ENCODE measurements around the gene ALDH1L2.
A peak's percentile ranks its signal among the peaks of the same experiment; 100 is the strongest.
"Not testable (repeated sequence)": the region's sequence is repeated elsewhere in the genome, so short reads cannot be mapped to it uniquely, and the experiment has no call there.

The ALDH1L2 gene

GRCh38 chr12:104990950-104991349, 93.3 kb downstream of the ALDH1L2 start:
- H2AFZ ChIP-seq (ENCODE audit: low read depth, low read length): no peak overlapping the region
- no peak overlapping the region for H3K4me3 ChIP-seq (ENCODE audit: low read length)
- TF ChIP-seq, protein P1, sequence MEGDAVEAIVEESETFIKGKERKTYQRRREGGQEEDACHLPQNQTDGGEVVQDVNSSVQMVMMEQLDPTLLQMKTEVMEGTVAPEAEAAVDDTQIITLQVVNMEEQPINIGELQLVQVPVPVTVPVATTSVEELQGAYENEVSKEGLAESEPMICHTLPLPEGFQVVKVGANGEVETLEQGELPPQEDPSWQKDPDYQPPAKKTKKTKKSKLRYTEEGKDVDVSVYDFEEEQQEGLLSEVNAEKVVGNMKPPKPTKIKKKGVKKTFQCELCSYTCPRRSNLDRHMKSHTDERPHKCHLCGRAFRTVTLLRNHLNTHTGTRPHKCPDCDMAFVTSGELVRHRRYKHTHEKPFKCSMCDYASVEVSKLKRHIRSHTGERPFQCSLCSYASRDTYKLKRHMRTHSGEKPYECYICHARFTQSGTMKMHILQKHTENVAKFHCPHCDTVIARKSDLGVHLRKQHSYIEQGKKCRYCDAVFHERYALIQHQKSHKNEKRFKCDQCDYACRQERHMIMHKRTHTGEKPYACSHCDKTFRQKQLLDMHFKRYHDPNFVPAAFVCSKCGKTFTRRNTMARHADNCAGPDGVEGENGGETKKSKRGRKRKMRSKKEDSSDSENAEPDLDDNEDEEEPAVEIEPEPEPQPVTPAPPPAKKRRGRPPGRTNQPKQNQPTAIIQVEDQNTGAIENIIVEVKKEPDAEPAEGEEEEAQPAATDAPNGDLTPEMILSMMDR (IDR thresholded peaks at IDR 0.05; ENCODE audit: low read depth, low read length): no peak
- TF ChIP-seq EZH2phosphoT487 (IDR thresholded peaks at IDR 0.05; ENCODE audit: low read depth): no peak
- no peak overlapping the region for H3K27ac ChIP-seq (ENCODE audit: low read length)
- peaks cover 71% of the 10 kb centered on the region for H3K36me3 ChIP-seq (replicated peaks; ENCODE audit: low read depth, low read length)
- no peak overlapping the region for H3K4me2 ChIP-seq (ENCODE audit: low read length)
- no peak overlapping the region for H3K9ac ChIP-seq (ENCODE audit: low read length)
- H3K4me1 ChIP-seq (ENCODE audit: low read length): peaks cover 31% of the 10 kb centered on the region
- no peaks in the 10 kb centered on the region for H3K27me3 ChIP-seq (ENCODE audit: low read depth, low read length)
- no peaks in the 10 kb centered on the region for H4K20me1 ChIP-seq (ENCODE audit: insufficient read depth, low read length)
- no peaks in the 10 kb centered on the region for H3K9me3 ChIP-seq (ENCODE audit: insufficient read depth, low read length)
- peaks cover 51% of the 10 kb centered on the region for H3K79me2 ChIP-seq (ENCODE audit: low read length)

- H3K4me1 ChIP-seq (ENCODE audit: low read length): peaks cover 28% of the 10 kb centered on the region
- TF ChIP-seq, protein P1 (IDR thresholded peaks at IDR 0.05; ENCODE audit: low read depth, low read length): no peak
- TF ChIP-seq EZH2phosphoT487 (IDR thresholded peaks at IDR 0.05; ENCODE audit: low read depth): no peak
- H2AFZ ChIP-seq (ENCODE audit: low read depth, low read length): peak within 1 kb of the TSS; percentile 57
- no peaks in the 10 kb centered on the region for H3K27me3 ChIP-seq (ENCODE audit: low read depth, low read length)
- 0 out of 2 replicates have a peak within 1 kb of the TSS, but pooled peaks have one; percentile 27 for H3K27ac ChIP-seq (ENCODE audit: low read length)
- H3K9me3 ChIP-seq (ENCODE audit: insufficient read depth, low read length): no peaks in the 10 kb centered on the region
- H3K9ac ChIP-seq (ENCODE audit: low read length): peak within 1 kb of the TSS; percentile 83
- peaks cover 35% of the 10 kb centered on the region for H3K36me3 ChIP-seq (replicated peaks; ENCODE audit: low read depth, low read length)
- H3K4me2 ChIP-seq (ENCODE audit: low read length): peak within 1 kb of the TSS; percentile 96
- H3K79me2 ChIP-seq (ENCODE audit: low read length): peaks cover 51% of the 10 kb centered on the region
- no peaks in the 10 kb centered on the region for H4K20me1 ChIP-seq (ENCODE audit: insufficient read depth, low read length)
- peak within 1 kb of the TSS; percentile 99 for H3K4me3 ChIP-seq (ENCODE audit: low read length)
These were observed 98.0 kb downstream of the ALDH1L2 start, which contains the start of gene NOPCHAP1 for GRCh38 chr12:104986022-104986941. Gene NOPCHAP1, plus strand, starts transcription at chr12:104986316. Its CDS starts 37 bp downstream, at chr12:104986353.

DNA sequence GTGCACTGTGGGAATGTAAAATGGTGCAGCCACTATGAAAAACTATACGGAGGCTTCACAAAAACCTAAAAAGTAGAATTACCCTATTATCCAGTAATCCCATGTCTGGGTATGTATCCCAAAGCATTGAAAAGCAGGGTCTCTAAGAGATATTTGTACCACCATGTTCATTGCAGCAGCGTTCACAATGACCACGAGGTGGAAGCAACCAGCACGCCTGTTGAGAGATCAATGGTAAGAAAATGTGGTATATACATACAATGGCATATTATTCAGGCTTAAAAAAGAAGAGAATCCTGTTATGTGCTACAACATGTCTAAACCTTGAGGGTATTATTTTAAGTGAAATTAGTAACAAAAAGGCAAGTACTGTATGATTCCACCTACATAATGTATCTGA, 99.1 kb downstream of the ALDH1L2 start:
- H3K4me2 ChIP-seq (ENCODE audit: low read length): peak overlapping the region; percentile 96
- H3K79me2 ChIP-seq (ENCODE audit: low read length): peaks cover 40% of the 10 kb centered on the region
- no peak for TF ChIP-seq EZH2phosphoT487 (IDR thresholded peaks at IDR 0.05; ENCODE audit: low read depth)
- TF ChIP-seq, protein P1 (IDR thresholded peaks at IDR 0.05; ENCODE audit: low read depth, low read length): peak; percentile 45
- H3K9me3 ChIP-seq (ENCODE audit: insufficient read depth, low read length): no peaks in the 10 kb centered on the region
- H4K20me1 ChIP-seq (ENCODE audit: insufficient read depth, low read length): no peaks in the 10 kb centered on the region
- H3K4me3 ChIP-seq (ENCODE audit: low read length): peak overlapping the region; percentile 99
- H3K36me3 ChIP-seq (replicated peaks; ENCODE audit: low read depth, low read length): peaks cover 26% of the 10 kb centered on the region
- H3K27ac ChIP-seq (ENCODE audit: low read length): no peak overlapping the region
- H3K27me3 ChIP-seq (ENCODE audit: low read depth, low read length): no peaks in the 10 kb centered on the region
- peak overlapping the region; percentile 57 for H2AFZ ChIP-seq (ENCODE audit: low read depth, low read length)
- H3K9ac ChIP-seq (ENCODE audit: low read length): peak overlapping the region; percentile 83; the same call in 1 of the 2 replicates
- H3K4me1 ChIP-seq (ENCODE audit: low read length): peaks cover 19% of the 10 kb centered on the region

DNA sequence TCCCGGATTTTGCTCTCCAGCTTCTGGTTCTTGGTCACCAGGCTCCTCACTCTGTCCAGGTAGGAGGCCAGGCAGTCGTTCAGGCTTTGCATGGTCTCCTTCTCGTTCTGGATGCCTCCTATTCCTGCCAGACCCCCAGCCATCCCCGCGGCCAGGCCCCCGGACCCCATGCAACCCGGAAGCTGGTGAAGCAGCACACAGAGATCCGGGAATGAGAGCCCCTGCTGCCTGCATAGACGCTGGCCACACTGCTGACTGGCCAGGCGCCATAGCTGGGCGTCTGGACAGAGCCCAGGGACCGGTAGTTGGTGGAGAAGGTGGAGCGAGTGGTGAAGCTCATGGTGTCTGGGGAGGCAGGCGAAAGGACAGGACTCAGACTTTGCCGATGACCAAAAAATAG, 106.6 kb downstream of the ALDH1L2 start:
- H3K27ac ChIP-seq (ENCODE audit: low read length); H3K36me3 ChIP-seq (replicated peaks; ENCODE audit: low read depth, low read length); H2AFZ ChIP-seq (ENCODE audit: low read depth, low read length); H3K4me3 ChIP-seq (ENCODE audit: low read length); H3K9me3 ChIP-seq (ENCODE audit: insufficient read depth, low read length); H3K79me2 ChIP-seq (ENCODE audit: low read length); H4K20me1 ChIP-seq (ENCODE audit: insufficient read depth, low read length); H3K9ac ChIP-seq (ENCODE audit: low read length); H3K27me3 ChIP-seq (ENCODE audit: low read depth, low read length): not testable (repeated sequence)
- H3K4me1 ChIP-seq (ENCODE audit: low read length): peaks cover 38% of the 10 kb centered on the region
- H3K4me2 ChIP-seq (ENCODE audit: low read length): peak overlapping the region; percentile 36; the same call in 1 of the 2 replicates

All from OCI-LY3 (cell line).